ENCODE measurements around the gene TCIRG1. TPM values are rescaled to one million over a fixed set of nuclear protein-coding genes. Genes with fewer than 3 reads are reported as not detected.

Gene TCIRG1
- total and polyA plus RNA-seq, 2 of the 13 experiments (the other 11 are each of a cell fraction or from before 2014, with no cell fraction given): 48.0 to 69.6 TPM

GRCh38 chr11:68010090-68011041, 28.5 kb upstream of the TCIRG1 start, which contains the start of gene ALDH3B1 (continued):
- TF ChIP-seq ZFP82 (CRISPR knock-in tag; IDR thresholded peaks at IDR 0.05; ENCODE audit: borderline replicate concordance): no peak
- TF ChIP-seq CREB1 (IDR thresholded peaks at IDR 0.05): no peak
- TF ChIP-seq CREB1 (CRISPR knock-in tag; IDR thresholded peaks at IDR 0.05): no peak
- no peak for TF ChIP-seq ZNF556 (CRISPR knock-in tag; IDR thresholded peaks at IDR 0.05; ENCODE audit: borderline replicate concordance)
- no peak for TF ChIP-seq STAT6 (CRISPR knock-in tag; IDR thresholded peaks at IDR 0.05; ENCODE audit: borderline replicate concordance)
- peak; percentile 82; the same call in 1 of the 2 replicates for TF ChIP-seq ZNF264 (CRISPR knock-in tag; IDR thresholded peaks at IDR 0.05)
- TF ChIP-seq LCORL (IDR thresholded peaks at IDR 0.05): no peak
- TF ChIP-seq LCORL (CRISPR knock-in tag; IDR thresholded peaks at IDR 0.05): peak; percentile 80
- no peak for TF ChIP-seq ZNF570 (CRISPR knock-in tag; IDR thresholded peaks at IDR 0.05; ENCODE audit: borderline replicate concordance)
- TF ChIP-seq NR0B2 (CRISPR knock-in tag; IDR thresholded peaks at IDR 0.05): no peak
- no peak for TF ChIP-seq RARG (CRISPR knock-in tag; IDR thresholded peaks at IDR 0.05; ENCODE audit: low read depth)
- TF ChIP-seq MIER3 (CRISPR knock-in tag; IDR thresholded peaks at IDR 0.05; ENCODE audit: borderline replicate concordance): no peak
- TF ChIP-seq ZNF546 (CRISPR knock-in tag; conservative IDR thresholded peaks at IDR 0.05): no peak
- TF ChIP-seq ELF4 (CRISPR knock-in tag; IDR thresholded peaks at IDR 0.05; ENCODE audit: borderline replicate concordance): no peak
- TF ChIP-seq FOXC1 (CRISPR knock-in tag; IDR thresholded peaks at IDR 0.05; ENCODE audit: borderline replicate concordance): peak; percentile 84; the same call in 1 of the 2 replicates
- TF ChIP-seq DDIT3 (CRISPR knock-in tag; IDR thresholded peaks at IDR 0.05): no peak
- no peak for TF ChIP-seq MTA3 (CRISPR knock-in tag; IDR thresholded peaks at IDR 0.05)
- no peak for TF ChIP-seq SNAPC4 (CRISPR knock-in tag; IDR thresholded peaks at IDR 0.05)

Measured in HepG2 (cell line).